ENCODE data around the gene ZNF630.

GRCh38 chrX:48030237-48030636 lies 41.2 kb downstream of the ZNF630 start:
- no peak for TF ChIP-seq FOS (IDR thresholded peaks at IDR 0.05; ENCODE audit: borderline replicate concordance, extremely low read depth, insufficient read length)
- no peak for TF ChIP-seq CTCF (IDR thresholded peaks at IDR 0.05 in 2 of 3, conservative IDR thresholded peaks at IDR 0.05 in 1 of 3; ENCODE audit: control insufficient read depth in 2 of 3, extremely low read depth in 1 of 3, insufficient read depth in 1 of 3, low read depth in 3 of 3, low read length in 3 of 3)
- TF ChIP-seq REST (IDR thresholded peaks at IDR 0.05; ENCODE audit: low read depth, low read length): no peak
- no peak for TF ChIP-seq POLR2A (IDR thresholded peaks at IDR 0.05; ENCODE audit: low read depth, low read length)
- no peak for TF ChIP-seq EZH2 (IDR thresholded peaks at IDR 0.05; ENCODE audit: borderline replicate concordance, control insufficient read depth, low read depth, low read length)
- no peak for TF ChIP-seq POLR2AphosphoS5 (IDR thresholded peaks at IDR 0.05; ENCODE audit: low read length)
- no peak for TF ChIP-seq EP300 (IDR thresholded peaks at IDR 0.05; ENCODE audit: borderline replicate concordance in 1 of 2, control insufficient read depth in 1 of 2, low read depth in 2 of 2, low read length in 2 of 2)
- no peak for TF ChIP-seq TCF7 (IDR thresholded peaks at IDR 0.05; ENCODE audit: borderline replicate concordance)
- TF ChIP-seq FOXM1 (IDR thresholded peaks at IDR 0.05; ENCODE audit: low read depth, low read length): no peak
- TF ChIP-seq JUNB (IDR thresholded peaks at IDR 0.05): no peak
